LNCAP (cell line): ENCODE results near the gene SLC5A10.

ENCODE experiments used
- CTCF ChIP-seq: fragments of 450-650 bp; IDR thresholded peaks from 2 replicates; pipeline ENCODE4 v1.5.1; 2017; ENCODE audit warnings: mild to moderate bottlenecking

The SLC5A10 gene

GRCh38 chr17:18962494-18962815, 10.5 kb downstream of the SLC5A10 start:
- TF ChIP-seq CTCF, result no peak

GRCh38 chr17:18963126-18964017, 11.4 kb downstream of the SLC5A10 start:
- TF ChIP-seq CTCF, result no peak

GRCh38 chr17:18964018-18964351, 12.0 kb downstream of the SLC5A10 start:
- no peak for TF ChIP-seq CTCF

GRCh38 chr17:18964550-18964949, 12.6 kb downstream of the SLC5A10 start:
- no peak for TF ChIP-seq CTCF

- TF ChIP-seq CTCF, result no peak
Measured at GRCh38 chr17:18965530-18966236, 13.7 kb downstream of the SLC5A10 start.

GRCh38 chr17:18966831-18967624, 15.1 kb downstream of the SLC5A10 start:
- TF ChIP-seq CTCF, result no peak

- TF ChIP-seq CTCF, result no peak
Measured at GRCh38 chr17:18967916-18968315, 16.0 kb downstream of the SLC5A10 start.
